Astrocyte (in vitro differentiated cells and primary cell): ENCODE results near the gene FZD2. TPM values are rescaled to one million over a fixed set of nuclear protein-coding genes. Genes with fewer than 3 reads are reported as not detected.

Source experiments
- DNase-seq: peaks from one replicate; pipeline ENCODE4 v3.0.0-alpha.2; 2010; ENCODE audit warnings: low read depth
- FAIRE-seq: peaks from 2 replicates; lab custom pipeline; 2011; peaks lifted over from hg19 to GRCh38; lab: Jason Lieb, UNC
- H2AFZ ChIP-seq: 2 replicates; pipeline ENCODE4 v1.6.0; 2012; ENCODE audit warnings: low read depth, low read length, inconsistent platforms
- H3K27ac ChIP-seq: 2 replicates; pipeline ENCODE4 v1.5.1; 2011; ENCODE audit warnings: low read depth, low read length, inconsistent platforms
- H3K27me3 ChIP-seq: 2 replicates; pipeline ENCODE4 v1.6.0; 2011; ENCODE audit warnings: low read length, inconsistent platforms; ENCODE audit not compliant: insufficient read depth
- H3K36me3 ChIP-seq: 2 replicates; pipeline ENCODE4 v1.5.1; 2011; ENCODE audit warnings: low read length, inconsistent platforms; ENCODE audit not compliant: insufficient read depth
- H3K4me1 ChIP-seq: 2 replicates; pipeline ENCODE4 v1.5.1; 2011; ENCODE audit warnings: low read length, inconsistent platforms; ENCODE audit not compliant: insufficient read depth
- H3K4me2 ChIP-seq: 2 replicates; pipeline ENCODE4 v1.6.0; 2012; ENCODE audit warnings: low read length, inconsistent platforms
- H3K4me3 ChIP-seq: 2 replicates; pipeline ENCODE4 v1.5.1; 2011; ENCODE audit warnings: low read depth, mild to moderate bottlenecking, low read length, inconsistent platforms; ENCODE audit not compliant: insufficient read depth
- H3K79me2 ChIP-seq: 2 replicates; pipeline ENCODE4 v1.6.0; 2012; ENCODE audit warnings: mild to moderate bottlenecking, low read length, inconsistent platforms; ENCODE audit not compliant: insufficient read depth
- H3K9ac ChIP-seq: 2 replicates; pipeline ENCODE4 v1.6.0; 2012; ENCODE audit warnings: mild to moderate bottlenecking, low read length, inconsistent platforms
- H3K9me3 ChIP-seq: 2 replicates; pipeline ENCODE4 v1.5.1; 2012; ENCODE audit warnings: low read depth, mild to moderate bottlenecking, low read length, inconsistent platforms; ENCODE audit not compliant: insufficient read depth
- H4K20me1 ChIP-seq: 2 replicates; pipeline ENCODE4 v1.6.0; 2012; ENCODE audit warnings: low read length, inconsistent platforms; ENCODE audit not compliant: insufficient read depth
- H3K27ac Mint-ChIP-seq: one replicate; pipeline ENCODE4 v1.8.0; 2021; ENCODE audit warnings: mild to moderate bottlenecking, mixed read lengths; ENCODE audit not compliant: unreplicated experiment
- H3K27me3 Mint-ChIP-seq: one replicate; pipeline ENCODE4 v1.8.0; 2021; ENCODE audit warnings: low read depth, mixed read lengths; ENCODE audit not compliant: unreplicated experiment
- H3K36me3 Mint-ChIP-seq: one replicate; pipeline ENCODE4 v1.8.0; 2021; ENCODE audit warnings: low read depth, mixed read lengths; ENCODE audit not compliant: unreplicated experiment
- H3K4me1 Mint-ChIP-seq: one replicate; pipeline ENCODE4 v1.8.0; 2021; ENCODE audit warnings: low read depth, mixed read lengths; ENCODE audit not compliant: unreplicated experiment
- H3K4me3 Mint-ChIP-seq: one replicate; pipeline ENCODE4 v1.8.0; 2021; ENCODE audit warnings: mild to moderate bottlenecking, moderate library complexity, mixed read lengths; ENCODE audit not compliant: unreplicated experiment
- H3K9me3 Mint-ChIP-seq: one replicate; pipeline ENCODE4 v1.8.0; 2021; ENCODE audit warnings: mild to moderate bottlenecking, mixed read lengths; ENCODE audit not compliant: unreplicated experiment
- EZH2 ChIP-seq: IDR thresholded peaks from 2 replicates; pipeline ENCODE4 v1.6.1; 2012; ENCODE audit warnings: mild to moderate bottlenecking, low read length, inconsistent platforms; ENCODE audit not compliant: insufficient read depth
- total RNA-seq: library from RNA; stranded (reverse); gene quantifications from 2 replicates; pipeline ENCODE4 v1.2.1, GENCODE V29; 2021
- TF ChIP-seq, protein P1 (sequence below): IDR thresholded peaks from 2 replicates; pipeline ENCODE4 v1.5.1; 2011; ENCODE audit warnings: low read depth, mild to moderate bottlenecking, inconsistent platforms, low read length, moderate library complexity; ENCODE audit not compliant: insufficient read depth

FZD2 gene
- total RNA-seq, 1 donor from 2014 or later = 97.6 TPM

DNA sequence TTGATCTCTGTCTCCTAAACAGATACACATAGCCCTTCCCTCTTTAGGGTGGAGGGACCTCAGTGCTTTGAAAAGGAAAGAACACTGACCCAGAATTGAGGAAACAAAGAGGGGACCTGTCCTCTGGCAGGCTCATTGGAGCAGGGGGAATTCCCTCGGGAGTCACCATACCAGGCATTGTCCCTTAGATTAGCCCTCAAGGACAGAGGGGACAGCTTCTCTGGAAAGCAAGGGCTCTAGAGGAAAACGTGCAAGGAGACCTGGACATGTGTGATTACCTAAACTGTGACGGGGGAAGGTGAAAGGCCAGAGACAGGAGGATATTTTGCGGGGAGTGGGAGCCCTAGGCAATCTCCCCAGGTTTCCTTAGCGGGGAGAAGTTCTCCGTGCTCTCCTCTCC lies 7.6 kb upstream of the FZD2 start:
- no peak overlapping the region for H3K4me2 ChIP-seq
- Mint-ChIP-seq H3K27me3 (no peaks in the 10 kb centered on the region), H3K4me1 (peaks cover 55% of the 10 kb centered on the region)

DNA sequence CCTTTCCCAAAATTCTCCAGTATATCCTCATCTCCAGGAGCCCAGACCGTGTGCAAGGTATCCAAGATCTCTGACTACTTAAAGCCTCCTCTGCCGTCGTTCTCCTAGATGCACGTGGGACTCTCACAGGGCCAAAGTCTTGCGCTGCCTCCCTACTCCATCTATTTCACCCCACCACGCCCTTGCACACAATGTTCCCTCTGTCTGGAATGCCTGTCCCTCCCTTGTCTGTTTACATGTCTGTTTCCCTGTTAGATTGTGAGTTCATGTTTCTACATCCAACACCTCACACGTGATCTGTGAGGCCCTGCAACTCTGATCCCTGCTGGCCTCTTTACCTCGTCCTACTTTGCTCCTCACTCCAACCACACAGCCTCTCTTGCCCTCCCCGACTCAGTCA lies 4.9 kb upstream of the FZD2 start:
- Histone ChIP-seq H3K36me3 (no peaks in the 10 kb centered on the region), H3K79me2 (no peaks in the 10 kb centered on the region), H4K20me1 (no peaks in the 10 kb centered on the region), H3K27me3 (no peaks in the 10 kb centered on the region), H3K4me2 (no peak overlapping the region), H3K4me1 (peaks cover 17% of the 10 kb centered on the region), H3K9me3 (no peaks in the 10 kb centered on the region), H2AFZ (no peak overlapping the region), H3K9ac (no peak overlapping the region), H3K4me3 (no peak overlapping the region), H3K27ac (no peak overlapping the region)
- Mint-ChIP-seq H3K36me3 (peaks cover 4% of the 10 kb centered on the region), H3K27me3 (no peaks in the 10 kb centered on the region), H3K4me3 (peak overlapping the region; percentile 51), H3K9me3 (no peaks in the 10 kb centered on the region), H3K4me1 (peaks cover 45% of the 10 kb centered on the region), H3K27ac (no peak overlapping the region)
- no peak for TF ChIP-seq EZH2
- TF ChIP-seq, protein P1, sequence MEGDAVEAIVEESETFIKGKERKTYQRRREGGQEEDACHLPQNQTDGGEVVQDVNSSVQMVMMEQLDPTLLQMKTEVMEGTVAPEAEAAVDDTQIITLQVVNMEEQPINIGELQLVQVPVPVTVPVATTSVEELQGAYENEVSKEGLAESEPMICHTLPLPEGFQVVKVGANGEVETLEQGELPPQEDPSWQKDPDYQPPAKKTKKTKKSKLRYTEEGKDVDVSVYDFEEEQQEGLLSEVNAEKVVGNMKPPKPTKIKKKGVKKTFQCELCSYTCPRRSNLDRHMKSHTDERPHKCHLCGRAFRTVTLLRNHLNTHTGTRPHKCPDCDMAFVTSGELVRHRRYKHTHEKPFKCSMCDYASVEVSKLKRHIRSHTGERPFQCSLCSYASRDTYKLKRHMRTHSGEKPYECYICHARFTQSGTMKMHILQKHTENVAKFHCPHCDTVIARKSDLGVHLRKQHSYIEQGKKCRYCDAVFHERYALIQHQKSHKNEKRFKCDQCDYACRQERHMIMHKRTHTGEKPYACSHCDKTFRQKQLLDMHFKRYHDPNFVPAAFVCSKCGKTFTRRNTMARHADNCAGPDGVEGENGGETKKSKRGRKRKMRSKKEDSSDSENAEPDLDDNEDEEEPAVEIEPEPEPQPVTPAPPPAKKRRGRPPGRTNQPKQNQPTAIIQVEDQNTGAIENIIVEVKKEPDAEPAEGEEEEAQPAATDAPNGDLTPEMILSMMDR = no peak
- DNase-seq (no peak), FAIRE-seq (no peak)

More for the DNA sequence above, 7.6 kb upstream of the FZD2 start:
- Mint-ChIP-seq H3K9me3 (no peaks in the 10 kb centered on the region), H3K27ac (peak overlapping the region; percentile 50), H3K4me3 (peak overlapping the region; percentile 27), H3K36me3 (peaks cover 4% of the 10 kb centered on the region)
- Histone ChIP-seq H3K36me3 (no peaks in the 10 kb centered on the region), H3K79me2 (no peaks in the 10 kb centered on the region), H3K27me3 (no peaks in the 10 kb centered on the region), H3K4me1 (peaks cover 23% of the 10 kb centered on the region), H3K27ac (no peak overlapping the region), H4K20me1 (no peaks in the 10 kb centered on the region), H2AFZ (no peak overlapping the region), H3K9me3 (no peaks in the 10 kb centered on the region), H3K9ac (no peak overlapping the region), H3K4me3 (no peak overlapping the region)
- FAIRE-seq (no peak), DNase-seq (no peak)
- TF ChIP-seq EZH2 = no peak
- TF ChIP-seq, protein P1 = no peak

DNA sequence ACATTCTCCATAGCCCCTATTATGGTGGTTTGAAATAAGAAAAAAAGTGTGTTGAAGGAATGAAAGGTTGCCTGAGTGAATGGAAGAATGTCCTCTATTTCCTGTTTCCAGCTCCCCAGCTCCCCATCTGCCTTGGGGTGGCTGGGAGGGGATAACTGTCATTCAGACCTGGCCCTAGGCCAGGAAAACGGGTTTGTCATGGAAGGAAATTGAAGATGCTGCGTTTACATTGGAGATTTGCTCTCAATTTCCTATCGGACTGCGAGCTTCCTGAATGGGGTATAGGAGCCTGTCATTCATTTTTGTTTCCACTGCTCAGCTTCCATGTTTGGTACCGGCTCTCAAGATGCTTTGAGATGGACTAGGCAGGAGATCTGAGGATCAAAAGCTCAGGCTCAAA lies 2.2 kb upstream of the FZD2 start:
- Mint-ChIP-seq H3K36me3 (peaks cover 9% of the 10 kb centered on the region), H3K9me3 (peaks cover 2% of the 10 kb centered on the region), H3K27ac (peak overlapping the region; percentile 100), H3K27me3 (no peaks in the 10 kb centered on the region), H3K4me3 (peak overlapping the region; percentile 62), H3K4me1 (peaks cover 20% of the 10 kb centered on the region)
- H3K27ac ChIP-seq = peak overlapping the region; percentile 22
- TF ChIP-seq, protein P1 = no peak
- TF ChIP-seq EZH2 = no peak
- peaks cover 4% of the 10 kb centered on the region for H3K9me3 ChIP-seq
- H3K4me2 ChIP-seq = peak overlapping the region; percentile 97
- H3K9ac ChIP-seq = peak overlapping the region; percentile 93
- H3K4me3 ChIP-seq = peak overlapping the region; percentile 12
- H4K20me1 ChIP-seq = peaks cover 17% of the 10 kb centered on the region
- H3K27me3 ChIP-seq = no peaks in the 10 kb centered on the region
- H3K4me1 ChIP-seq = peaks cover 23% of the 10 kb centered on the region
- H3K36me3 ChIP-seq = no peaks in the 10 kb centered on the region
- DNase-seq (no peak), FAIRE-seq (no peak)
- H3K79me2 ChIP-seq = peaks cover 26% of the 10 kb centered on the region
- H2AFZ ChIP-seq = no peak overlapping the region
